Measurements from ENCODE around the gene GALNT13. TPM values are rescaled to one million over a fixed set of nuclear protein-coding genes. Genes with fewer than 3 reads are reported as not detected.

The GALNT13 gene
- total and polyA plus RNA-seq, 2 of the 13 experiments (the other 11 are each of a cell fraction or from before 2014, with no cell fraction given) = 1.3 to 5.0 TPM

GRCh38 chr2:154403242-154403790 is 531.6 kb downstream of the GALNT13 start (continued):
- no peak for TF ChIP-seq KIAA2018 (CRISPR knock-in tag; IDR thresholded peaks at IDR 0.05; ENCODE audit: borderline replicate concordance)
- no peak for TF ChIP-seq GMEB2 (CRISPR knock-in tag; IDR thresholded peaks at IDR 0.05; ENCODE audit: low read depth)
- 0 out of 2 replicates have a peak, but pooled peaks have one; percentile 33 for TF ChIP-seq PPARG (CRISPR knock-in tag; conservative IDR thresholded peaks at IDR 0.05)
- no peak for TF ChIP-seq ZNF784 (CRISPR knock-in tag; IDR thresholded peaks at IDR 0.05; ENCODE audit: borderline replicate concordance)
- TF ChIP-seq HNF4A (CRISPR knock-in tag; IDR thresholded peaks at IDR 0.05) = 0 out of 2 replicates have a peak, but pooled peaks have one; percentile 4
- no peak for TF ChIP-seq GATAD1 (CRISPR knock-in tag; IDR thresholded peaks at IDR 0.05)
- TF ChIP-seq SMYD3 (CRISPR knock-in tag; IDR thresholded peaks at IDR 0.05) = no peak
- no peak for TF ChIP-seq FOXP1 (IDR thresholded peaks at IDR 0.05)
- peak; percentile 45; the same call in 1 of the 2 replicates for TF ChIP-seq FOXP1 (CRISPR knock-in tag; IDR thresholded peaks at IDR 0.05)
- TF ChIP-seq ISL2 (CRISPR knock-in tag; IDR thresholded peaks at IDR 0.05) = peak; percentile 77
- no peak for TF ChIP-seq PTBP1 (IDR thresholded peaks at IDR 0.05; ENCODE audit: low read depth, low read length, poor library complexity, severe bottlenecking)
- peak; percentile 40; the same call in 1 of the 2 replicates for TF ChIP-seq PITX1 (CRISPR knock-in tag; IDR thresholded peaks at IDR 0.05)
- TF ChIP-seq PAXIP1 (CRISPR knock-in tag; conservative IDR thresholded peaks at IDR 0.05) = 0 out of 2 replicates have a peak, but pooled peaks have one; percentile 26
- peak; percentile 86; the same call in 1 of the 2 replicates for TF ChIP-seq ZNF362 (CRISPR knock-in tag; IDR thresholded peaks at IDR 0.05; ENCODE audit: borderline replicate concordance)
